ENCODE results near the gene ZFP92.

ZFP92 gene

DNA sequence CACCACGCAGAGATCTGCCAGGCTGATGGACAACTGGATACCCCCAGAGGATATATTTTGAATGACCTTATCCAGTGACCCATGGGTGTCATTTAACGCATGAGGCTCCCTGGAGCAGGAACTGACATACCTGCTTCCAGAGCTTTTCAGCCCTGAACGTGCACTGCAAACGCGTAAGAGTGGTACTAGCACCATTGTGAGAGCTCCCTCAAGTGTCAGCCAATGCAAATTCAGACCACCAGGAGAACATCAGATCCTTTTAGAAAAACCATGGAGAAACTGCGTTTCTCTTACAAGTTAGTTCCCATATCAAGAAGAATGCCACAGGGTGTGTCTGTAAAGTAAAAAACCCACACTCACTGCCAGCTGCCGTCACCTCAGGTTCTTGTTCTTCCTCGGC lies 27.3 kb downstream of the ZFP92 start:
- DNase-seq (ENCODE audit: low read depth, low spot score): no peak

DNA sequence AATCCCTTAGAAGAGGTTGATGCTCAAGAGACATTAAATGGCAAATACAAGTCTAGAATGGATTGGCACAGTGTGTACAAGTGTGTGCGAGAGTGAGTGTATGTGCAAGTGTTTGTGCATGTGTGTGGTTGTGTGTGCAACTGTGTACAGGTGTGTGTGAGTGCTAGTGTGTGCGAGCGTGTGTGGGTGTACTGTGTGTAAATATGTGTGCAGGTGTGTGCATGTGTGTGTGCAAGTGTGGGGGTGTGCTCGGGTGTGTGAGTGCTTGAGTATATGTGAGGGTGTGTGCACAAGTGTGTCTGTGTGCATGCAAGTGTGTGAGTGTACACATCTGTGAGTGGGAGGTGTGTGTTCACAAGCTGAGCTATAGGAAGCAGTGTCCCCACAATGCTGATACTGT lies 28.7 kb downstream of the ZFP92 start:
- no peak for DNase-seq (ENCODE audit: low read depth, low spot score)

DNA sequence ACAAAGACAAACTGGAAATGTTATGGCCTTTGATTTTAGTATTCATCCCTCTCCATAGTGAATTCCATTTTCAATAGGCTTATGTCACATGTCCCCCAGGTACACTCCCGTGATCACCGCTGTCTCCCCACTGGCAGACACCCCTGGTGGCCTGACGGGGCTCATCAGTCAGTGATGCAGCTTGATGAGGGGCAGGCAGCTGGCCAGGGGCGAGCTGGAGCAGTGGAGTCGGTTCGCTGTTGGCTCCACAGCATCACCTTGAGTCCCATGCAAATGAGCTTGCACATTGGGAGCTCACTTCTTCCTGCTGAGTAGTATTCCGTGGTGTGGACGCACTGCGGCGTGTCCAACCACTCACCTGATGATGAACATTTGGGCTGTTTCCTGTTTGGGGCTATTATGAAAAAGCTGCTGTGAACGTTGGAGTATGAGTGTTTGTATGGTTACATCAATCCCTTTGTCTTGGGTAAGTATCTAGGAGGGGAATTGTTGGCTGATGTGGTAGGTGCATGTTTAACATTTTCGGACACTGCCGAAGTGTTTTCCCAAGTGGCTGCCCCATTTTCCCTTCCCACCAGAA lies 29.4 kb downstream of the ZFP92 start:
- DNase-seq (ENCODE audit: low read depth, low spot score): no peak

DNA sequence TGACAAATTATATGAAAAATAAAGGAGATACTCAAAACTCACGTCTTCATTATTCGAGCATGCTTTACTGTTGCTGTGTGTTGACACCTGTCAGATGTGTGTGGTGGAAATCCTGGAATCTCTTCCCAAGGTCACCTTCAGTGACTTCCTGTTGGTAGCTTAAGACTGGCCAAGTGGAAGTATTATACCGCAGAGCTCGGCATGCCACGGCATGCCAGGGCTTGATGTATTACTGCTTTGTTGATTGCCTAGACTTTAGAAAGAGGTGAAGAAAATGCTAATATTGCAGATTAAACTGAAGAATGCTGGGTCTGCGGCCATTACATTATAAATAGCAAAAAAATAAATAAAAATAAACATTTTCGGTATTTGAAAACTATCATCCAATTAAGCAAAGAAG lies 30.0 kb downstream of the ZFP92 start:
- no peak for DNase-seq (ENCODE audit: low read depth, low spot score)

DNA sequence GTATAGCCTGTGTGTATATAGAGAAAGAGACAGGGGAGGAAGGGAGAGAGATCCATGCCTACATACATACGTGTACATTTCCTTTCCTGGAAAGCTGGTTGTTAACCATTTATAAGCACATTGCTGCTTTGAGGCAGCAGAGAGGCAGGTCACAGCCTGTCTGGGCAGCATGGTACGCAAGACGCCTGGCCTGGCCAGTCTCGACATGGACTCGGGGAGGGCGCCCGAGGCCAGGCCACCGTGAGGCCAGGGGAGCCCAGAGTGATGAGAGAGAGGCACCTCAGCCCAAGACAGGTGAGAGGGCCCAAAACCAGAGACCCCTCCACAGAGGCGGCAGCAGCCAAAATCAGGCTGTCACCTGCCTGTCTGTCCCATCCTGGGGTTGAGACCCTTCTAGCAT lies 30.7 kb downstream of the ZFP92 start:
- no peak for DNase-seq (ENCODE audit: low read depth, low spot score)

DNA sequence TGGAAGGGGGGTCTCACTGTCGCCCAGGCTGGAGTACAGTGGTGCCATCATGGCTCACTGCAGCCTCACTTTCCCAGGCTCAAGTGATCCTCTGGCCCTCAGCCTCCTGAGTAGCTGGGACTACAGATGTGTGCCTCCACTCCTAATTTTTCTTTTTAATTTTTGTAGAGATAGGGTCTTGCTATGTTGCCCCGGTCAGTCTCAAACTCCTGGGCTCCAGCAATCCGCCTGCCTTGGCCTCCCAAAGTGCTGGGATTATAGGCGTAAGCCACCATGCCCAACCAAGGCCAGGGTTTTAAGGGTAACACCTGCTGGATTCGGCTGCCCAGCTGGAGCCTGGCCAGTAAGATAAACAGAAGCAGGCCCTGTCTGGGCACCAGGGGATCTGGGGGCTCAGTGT lies 31.2 kb downstream of the ZFP92 start:
- no peak for DNase-seq (ENCODE audit: low read depth, low spot score)

DNA sequence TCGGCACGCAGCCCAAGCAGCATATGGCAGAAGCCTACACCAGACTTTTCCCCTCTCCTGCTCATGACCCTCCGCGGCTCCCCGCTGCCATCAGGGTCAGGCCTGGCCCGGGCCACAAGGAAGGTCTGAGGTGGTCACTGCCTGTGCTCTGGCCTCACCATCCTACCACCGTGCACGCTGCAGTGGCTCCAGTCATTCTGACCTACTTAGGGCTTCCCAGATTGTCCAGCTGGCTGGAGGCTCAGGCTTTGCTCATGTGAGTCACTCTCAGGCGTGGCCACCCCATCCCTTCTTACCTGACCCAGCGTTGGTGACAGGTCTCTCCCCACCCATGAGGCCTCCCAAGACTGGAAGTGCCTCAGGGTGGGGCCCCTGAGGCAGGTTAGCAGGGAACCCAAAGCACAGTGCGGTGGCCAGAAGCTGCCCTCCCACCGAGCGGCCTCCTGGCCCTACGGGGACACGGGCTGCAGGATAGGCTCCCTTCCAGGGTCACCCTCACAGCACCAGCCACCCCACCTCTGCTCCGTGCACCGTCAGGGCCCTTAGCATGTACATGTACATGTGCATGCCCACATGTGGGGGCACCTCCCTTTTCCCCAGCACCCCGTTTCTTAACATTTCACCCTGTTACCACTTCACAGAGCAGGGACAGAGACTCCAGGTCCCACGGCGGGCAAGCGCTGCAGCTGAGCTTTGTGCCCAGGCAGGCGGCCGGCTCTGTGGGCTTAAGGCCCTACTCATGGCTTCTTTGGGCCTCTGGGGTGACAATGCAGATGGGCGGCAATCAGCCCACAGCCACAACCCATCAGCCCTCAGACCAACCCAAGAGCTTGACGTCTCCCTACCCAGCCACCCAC lies 32.4 kb downstream of the ZFP92 start:
- no peak for DNase-seq (ENCODE audit: low read depth, low spot score)

DNA sequence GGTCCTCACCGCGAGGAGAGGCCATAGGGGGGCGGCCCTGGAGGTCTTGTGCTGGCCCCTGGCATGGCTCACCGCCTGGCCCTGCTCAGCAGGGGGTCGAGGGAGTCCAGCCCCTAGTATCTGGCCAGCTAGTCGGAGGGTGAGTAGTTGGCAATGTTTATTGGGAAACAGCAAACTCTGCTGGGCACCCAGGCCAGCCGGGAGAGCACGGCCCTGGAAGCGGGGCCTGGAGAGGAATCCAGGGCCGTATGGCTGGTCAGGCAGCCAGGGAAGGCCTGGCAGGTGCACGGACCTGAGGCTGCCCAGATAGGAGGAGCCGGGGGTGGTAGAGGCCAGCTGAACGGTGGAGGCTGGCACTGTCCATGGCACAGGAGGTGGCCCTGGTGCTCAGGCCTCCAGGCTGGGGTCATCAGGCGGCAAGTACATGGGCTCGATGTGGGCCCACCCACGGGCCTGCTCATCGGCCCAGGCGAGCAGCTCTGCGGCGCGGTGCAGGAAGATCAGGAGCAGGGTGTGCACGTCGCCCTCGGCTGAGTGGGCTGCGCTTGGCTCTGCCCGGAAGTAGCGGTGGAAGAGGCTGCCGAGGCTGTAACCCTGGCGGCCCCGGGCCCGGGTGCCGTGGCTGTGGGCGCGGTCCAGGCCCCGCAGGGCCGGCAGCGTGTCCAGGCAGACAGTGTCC lies 33.2 kb downstream of the ZFP92 start:
- DNase-seq (ENCODE audit: low read depth, low spot score): no peak

DNA sequence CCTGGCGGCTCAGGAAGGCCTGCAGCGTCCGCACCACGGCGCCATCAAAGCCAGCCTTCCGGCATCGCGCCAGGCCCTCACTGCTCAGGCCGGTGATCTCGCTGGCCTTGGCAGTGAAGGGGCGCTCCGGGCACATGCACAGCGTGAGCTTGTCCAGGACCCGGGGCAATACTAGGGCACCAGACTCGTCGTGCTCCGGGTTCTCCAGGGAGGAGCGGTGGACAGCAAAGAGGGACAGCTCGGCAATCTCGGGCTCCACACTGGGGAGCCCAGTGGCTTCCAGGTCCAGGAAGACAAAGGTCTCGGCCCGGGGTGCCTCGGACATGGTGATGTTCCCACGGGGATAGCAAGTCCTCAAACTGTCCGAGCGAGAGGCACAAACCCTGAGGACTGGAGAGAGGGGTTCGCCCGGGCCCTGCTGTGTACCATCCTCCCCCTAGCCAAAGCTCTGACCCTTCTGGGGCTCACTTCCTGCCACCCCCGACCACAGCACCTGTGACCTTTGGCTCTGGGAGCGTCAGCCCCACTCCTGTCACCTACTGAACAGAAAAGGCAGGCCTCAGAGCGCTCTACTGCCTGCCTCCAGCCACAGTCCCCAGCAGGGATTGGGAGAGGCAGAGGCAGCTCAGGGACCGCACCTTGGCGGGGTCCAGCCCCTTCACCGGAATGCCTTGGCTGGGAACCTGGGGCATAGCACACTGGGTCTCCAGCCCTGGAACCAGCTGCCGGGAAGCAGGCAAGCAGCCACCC lies 34.0 kb downstream of the ZFP92 start:
- no peak for DNase-seq (ENCODE audit: low read depth, low spot score)

DNA sequence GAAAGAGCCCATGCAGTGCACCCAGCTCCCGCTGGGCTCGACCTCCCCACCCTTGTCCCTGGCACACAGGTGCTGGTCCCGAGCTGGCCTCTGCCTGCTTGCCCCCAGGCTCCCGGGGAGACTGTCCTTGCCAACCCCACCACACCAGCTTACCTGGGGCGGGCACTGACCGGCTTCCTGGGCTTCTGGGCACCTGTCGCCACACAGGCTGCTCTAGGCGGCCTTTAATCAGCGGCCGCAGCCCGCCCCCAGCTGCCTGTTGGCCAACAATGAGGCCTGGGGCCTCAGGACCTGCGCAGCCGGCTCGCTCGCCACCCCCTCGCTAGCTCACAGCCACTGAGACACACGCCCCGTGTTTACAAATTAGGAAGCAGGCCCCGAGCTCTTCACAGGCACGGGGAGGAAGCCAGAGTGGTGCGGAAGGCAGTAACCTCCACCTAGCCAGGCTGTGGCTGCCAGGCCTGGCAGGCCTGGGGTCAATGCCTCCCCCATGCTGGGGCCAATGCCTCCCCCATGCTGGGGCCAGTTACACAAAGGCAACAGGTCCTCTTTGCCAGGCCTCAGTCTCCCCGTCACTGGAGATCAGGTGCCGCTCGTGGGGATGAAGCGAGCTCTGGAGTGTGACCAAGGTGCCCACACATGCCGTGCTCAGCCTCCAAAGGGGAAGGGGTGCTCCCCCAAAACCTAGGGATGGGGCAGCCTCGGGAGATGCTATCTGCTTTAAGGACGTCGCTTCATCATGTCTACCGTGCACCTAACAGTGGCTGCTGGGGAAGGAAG lies 34.8 kb downstream of the ZFP92 start, which contains the start of gene TREX2:
TSS of gene TREX2 (minus strand) at position 201 of the 780 bp plus-strand sequence. CDS start 626 bp downstream, outside the sequence.
- DNase-seq (ENCODE audit: low read depth, low spot score): no peak

DNA sequence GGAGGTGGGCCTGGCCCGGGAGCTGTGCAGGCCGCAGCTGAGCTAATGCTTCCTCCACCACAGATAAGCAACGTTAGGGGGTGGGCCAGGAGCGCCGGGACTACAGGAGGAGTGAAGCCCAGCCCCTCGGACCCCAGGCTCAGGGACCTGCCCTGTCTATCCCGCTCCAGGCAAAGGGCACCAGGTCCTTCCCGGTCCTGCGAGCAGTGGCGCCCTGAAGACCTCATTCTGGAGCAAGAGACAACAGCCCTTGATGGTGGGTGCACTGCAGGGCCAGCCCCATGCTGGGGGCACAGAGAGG lies 35.3 kb downstream of the ZFP92 start:
- no peak for DNase-seq (ENCODE audit: low read depth, low spot score)

DNA sequence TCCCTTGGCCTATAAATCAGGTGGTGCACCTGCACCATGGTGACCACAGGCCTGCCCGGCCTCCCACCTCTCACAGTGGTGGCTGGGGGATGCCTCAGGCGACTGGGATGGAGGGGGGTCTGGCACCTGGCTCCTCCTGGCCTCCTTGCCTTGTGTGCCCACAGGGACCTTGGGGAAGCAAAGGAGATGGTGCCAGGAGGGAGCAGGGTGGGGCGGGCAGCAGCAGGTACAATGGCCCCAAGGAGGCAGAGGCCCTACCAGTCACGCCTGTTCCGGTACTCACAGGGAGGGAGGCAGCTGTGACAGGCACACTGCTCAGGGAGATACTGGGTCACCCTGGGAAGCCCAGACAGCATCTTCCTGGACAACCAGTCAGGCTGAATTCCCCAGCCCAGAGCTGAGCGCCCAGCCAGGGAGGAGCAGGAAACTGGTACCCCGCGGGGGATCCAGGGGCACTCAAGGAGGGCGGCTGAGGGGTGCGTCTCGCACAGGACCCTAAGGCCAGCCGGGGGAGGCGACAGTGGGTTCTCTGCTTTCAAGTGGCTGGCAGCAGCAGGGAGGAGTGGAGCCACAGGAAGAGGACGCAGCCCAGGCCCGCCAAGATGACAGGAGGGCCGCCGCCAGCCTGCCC lies 35.8 kb downstream of the ZFP92 start:
- DNase-seq (ENCODE audit: low read depth, low spot score): no peak

DNA sequence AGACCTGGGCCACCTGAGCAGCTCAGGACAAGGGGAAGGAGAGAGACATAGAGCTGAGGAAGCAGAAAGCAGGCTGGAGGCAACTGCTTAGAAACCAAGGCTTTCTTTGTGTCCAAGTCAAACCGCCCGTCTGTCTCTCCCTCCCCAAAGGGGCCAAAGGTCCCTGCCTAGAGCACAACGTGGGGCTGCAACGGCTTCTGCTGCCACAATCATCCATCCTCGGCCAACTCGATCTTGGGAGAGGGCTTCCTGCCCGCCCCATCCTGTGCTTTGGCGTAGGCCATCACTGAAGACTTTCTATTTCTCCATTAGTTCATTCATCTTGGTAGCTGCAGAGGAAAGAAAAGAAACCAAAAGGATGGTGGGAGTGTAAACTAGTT lies 36.3 kb downstream of the ZFP92 start:
- DNase-seq (ENCODE audit: low read depth, low spot score): no peak

DNA sequence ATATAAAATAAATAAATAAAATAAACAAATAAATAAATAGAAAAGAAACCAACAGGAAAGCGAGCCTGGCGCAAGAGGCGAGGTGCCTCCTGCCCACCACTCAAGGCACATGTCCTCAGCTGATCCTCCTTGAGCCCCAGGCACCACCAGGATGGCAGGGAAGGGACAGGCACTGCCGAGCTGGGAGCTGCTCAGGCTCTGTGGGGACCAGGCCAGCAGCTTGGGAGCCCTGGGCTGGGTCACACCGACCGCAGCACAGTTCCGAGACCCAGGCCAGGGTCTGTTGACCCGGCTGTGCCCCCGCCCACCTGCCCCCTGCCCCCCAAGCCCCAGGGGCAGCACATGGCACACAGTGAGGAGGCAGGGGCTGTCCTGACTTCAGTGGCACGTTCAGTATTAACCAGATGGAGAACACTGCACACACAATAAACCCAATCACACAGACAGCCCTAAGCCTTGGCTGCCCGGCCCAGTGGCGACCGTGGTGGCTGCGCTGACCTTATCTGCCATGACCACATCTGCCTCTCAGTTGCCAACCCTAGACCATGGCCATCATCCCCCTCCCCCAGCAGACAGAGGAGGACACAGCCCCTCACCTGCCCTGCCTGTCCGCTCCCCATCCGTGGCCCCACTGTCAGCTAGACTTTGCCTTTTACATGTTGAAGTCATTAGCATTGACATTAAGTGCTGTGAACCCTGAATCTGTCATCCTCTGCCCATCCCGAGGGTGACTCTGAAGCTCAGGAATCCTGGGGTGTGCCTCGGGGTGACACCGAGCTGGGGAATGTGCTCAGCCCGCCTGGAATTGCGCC lies 37.5 kb downstream of the ZFP92 start:
- no peak for DNase-seq (ENCODE audit: low read depth, low spot score)

DNA sequence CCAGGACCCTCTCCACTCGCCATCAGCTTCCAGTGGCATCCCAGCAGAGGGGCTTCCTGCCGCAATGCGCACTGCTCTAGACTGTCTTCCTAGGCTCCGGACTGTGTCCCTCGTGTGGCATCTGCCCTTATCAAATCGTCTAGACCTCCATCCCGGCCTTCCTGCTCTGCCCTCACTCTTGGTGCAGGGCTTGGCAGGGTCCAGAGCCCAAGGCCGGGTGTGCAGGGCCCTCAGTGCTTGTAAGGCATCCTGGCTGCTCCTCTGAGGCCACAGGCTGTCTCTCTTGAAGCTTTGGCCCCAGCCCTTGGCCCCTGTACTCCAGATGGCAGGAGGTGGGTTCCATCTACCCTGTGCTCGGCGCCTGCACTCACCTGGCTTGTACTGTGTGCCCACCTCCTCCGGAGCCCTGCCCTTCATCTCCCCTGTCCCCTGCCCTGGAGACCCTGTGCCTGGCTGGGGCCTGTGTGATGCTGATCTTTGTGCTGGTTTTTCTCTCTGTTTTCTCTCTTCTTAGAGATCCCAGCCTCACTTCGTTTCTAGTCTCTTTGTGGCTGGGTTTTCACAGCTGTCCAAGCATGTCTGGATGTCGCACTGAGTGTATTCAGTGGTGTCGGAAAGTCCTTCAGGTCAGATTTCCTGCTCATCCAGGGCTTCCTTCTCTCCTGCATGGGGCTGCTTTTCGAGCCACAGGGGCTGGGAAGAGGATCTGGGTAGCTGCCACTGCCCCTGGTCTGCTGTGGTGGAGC lies 38.3 kb downstream of the ZFP92 start:
- no peak for DNase-seq (ENCODE audit: low read depth, low spot score)

DNA sequence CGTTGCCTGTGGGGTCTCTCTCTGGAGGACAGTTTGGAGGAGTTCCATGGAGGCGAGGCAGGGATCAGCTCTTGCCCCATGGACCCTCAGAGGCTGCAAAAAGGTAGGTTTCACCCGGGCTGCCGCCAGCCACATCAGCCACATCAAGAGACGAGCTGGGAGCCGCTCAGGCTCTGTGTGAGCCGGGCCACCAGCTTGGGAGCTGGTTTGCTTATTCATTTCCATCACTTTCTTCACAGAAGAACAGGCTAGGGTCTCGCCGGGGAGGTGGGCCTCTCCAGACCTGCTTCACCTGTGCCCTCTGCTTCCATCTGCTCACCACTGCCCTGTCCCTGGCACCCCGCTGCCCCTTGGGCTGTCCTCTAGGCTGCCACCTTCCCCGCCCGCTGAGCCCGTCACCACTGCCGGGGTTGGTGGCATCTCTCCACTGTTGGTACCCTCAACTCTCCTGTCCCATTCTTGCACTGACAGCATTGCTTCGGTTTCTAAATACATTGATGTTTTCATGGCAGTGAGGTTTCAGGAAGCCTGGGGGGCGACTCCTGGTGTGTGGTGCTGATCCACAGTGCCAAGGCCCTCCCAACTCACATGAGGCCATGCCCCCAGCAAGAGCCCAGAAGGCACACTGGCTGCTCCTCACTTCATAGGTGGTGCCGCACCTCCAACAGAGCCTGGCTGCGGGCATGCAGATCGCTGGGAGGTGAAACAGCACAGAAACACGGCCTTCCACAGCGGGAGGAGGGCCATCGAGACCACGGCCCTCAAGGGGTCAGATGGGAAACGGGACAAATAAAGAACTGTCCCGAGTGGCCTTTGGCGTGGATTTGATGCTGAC lies 39.1 kb downstream of the ZFP92 start:
- no peak for DNase-seq (ENCODE audit: low read depth, low spot score)

DNA sequence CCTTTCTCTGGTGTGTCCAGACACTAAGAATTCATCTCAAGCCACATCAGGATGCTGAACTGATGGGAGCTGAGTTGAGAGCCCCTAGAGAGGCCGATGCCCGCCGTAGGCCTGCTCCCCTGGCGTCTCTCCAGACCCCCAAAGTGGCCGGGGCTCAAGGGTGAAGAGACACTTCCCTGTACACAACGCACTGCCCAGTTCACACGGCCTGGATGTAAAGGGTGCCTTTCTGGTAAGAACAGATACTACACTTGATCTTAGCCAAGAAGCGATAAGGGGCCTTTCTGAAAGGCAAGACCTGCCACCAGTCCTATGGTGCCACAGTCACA lies 39.6 kb downstream of the ZFP92 start:
- DNase-seq (ENCODE audit: low read depth, low spot score): no peak

DNA sequence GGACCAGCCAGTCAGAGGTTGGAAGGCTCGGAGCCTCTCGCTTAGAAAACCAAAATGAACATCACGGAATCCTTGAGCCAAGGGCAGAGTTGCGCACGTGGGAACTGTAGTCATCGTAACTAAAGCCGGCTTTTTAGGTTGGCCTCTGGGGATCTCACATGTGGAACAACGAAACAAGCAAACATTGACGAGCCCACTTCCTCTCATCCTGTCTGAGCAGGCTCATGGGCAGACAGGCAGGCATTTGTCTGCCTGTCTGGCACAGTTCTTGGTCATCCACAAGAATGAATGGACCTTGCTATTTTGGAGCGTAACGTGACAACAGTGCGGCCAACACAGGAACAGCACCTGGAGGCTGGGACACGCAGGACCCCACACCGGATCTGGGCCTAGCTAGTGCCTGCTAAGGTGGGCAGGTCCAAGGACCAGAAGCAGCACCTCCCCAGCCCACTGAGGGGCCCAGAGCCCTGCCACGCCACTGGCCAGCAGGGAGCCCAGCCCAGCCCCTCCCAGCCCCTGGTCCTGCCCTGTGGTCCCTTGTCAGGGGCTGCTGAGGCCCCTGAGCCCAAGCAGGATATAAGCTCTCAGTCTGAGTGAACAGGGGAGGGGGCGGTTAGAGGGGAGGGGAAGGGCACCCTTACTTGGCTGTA lies 43.8 kb downstream of the ZFP92 start:
- DNase-seq (ENCODE audit: low read depth, low spot score): no peak
